Measurements from ENCODE around the gene TOMM40.

TOMM40 gene

DNA sequence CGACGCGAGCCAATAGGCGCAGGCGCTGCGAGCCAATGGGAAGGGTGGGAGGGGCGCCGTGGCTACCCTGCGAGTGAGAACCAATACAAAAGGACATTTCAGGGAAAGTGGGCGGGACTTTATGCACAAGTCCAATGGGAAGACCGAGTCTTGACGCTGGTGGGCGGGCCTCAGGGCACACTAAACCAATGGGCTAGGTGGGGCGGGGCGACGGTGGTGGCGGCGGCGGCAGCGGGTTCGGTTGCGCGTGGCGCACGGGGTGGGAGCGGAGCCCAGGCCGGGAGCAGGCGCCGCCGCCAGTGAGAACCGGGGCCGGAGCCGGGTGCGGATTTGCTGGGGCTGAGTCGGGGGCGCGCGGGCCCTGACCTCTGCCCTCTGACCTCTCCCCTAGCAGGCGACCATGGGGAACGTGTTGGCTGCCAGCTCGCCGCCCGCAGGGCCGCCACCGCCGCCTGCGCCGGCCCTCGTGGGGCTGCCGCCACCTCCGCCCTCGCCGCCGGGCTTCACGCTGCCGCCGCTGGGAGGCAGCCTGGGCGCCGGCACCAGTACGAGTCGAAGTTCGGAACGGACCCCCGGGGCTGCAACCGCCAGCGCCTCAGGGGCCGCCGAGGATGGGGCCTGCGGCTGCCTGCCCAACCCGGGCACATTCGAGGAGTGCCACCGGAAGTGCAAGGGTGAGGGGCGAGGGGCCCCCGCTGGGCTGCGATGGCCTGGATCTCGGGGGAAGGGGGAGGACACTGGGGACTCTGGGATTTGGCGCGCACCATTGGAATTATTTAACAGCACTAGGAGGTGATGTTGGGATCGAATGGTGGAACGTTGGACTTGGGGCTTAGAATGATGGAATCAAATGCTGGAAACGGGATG is at the start of gene TOMM40:
Gene TOMM40 (plus strand): TSS at position 239 of the 867 bp plus-strand sequence. CDS start 162 bp downstream, at position 401.
- Mint-ChIP-seq H3K4me1 (ENCODE audit: low read depth) (peaks cover 21% of the 10 kb centered on the region), H3K27ac (peak within 1 kb of the TSS; percentile 91), H3K4me3 (peak within 1 kb of the TSS; percentile 93), H3K9me3 (peaks cover 3% of the 10 kb centered on the region), H3K36me3 (ENCODE audit: low read depth) (peaks cover 29% of the 10 kb centered on the region), H3K27me3 (ENCODE audit: low read depth) (no peaks in the 10 kb centered on the region)

DNA sequence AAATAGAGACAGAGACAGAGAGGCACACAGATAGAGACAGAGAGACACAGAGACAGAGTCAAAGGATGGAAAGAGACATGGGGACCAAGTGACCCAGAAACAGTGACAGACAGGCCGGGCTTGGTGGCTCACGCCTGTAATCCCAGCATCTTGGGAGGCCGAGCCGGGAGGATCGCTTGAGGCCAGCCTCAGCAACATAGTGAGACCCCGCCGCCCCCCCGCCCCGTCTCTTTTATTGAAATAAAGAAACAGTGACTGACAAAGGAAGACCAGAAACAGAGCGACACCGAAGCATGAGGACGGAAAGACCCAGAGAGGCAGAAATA is 45.8 kb upstream of the TOMM40 start:
- Mint-ChIP-seq H3K4me3 (peak overlapping the region; percentile 85), H3K9me3 (no peaks in the 10 kb centered on the region), H3K36me3 (ENCODE audit: low read depth) (no peaks in the 10 kb centered on the region), H3K4me1 (ENCODE audit: low read depth) (peaks cover 15% of the 10 kb centered on the region), H3K27ac (peak overlapping the region; percentile 53), H3K27me3 (ENCODE audit: low read depth) (peaks cover 47% of the 10 kb centered on the region)

DNA sequence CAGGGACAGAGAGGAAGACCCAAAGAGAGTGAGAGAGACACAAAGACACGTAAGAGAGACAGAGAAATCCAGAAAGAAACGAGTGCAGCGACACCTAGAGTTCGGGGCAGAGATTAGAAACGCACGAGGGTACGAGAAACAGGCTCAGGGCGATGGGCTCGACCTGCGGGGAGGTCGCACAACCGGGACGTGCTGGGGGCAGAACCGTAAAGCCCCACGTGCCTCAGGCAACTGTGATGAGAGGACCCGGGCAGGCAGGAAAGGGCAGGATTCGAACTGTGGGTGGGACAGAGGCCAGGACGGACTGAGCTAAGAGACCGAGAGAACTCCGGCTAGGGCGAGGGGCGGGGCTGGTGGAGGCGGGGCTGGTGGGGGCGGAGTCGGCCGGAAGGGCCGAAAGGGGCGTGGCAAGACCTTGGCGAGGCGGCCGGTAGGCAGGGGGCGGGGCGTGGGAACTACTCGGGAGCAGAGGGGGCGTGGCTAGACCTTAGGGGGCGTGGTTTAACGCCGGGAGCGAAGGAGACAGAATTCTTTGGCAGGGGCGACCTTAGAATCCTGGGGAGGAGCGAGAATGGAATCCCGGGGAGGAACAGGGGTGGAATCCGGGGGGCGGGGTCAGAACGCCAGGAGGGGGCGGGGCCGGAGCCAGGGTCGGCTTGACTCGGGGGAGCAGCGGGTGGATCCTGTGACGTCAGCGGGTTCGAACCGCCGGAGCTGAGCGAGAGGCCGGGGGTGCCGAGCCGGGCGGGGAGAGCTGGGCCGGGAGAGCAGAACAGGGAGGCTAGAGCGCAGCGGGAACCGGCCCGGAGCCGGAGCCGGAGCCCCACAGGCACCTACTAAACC is 45.2 kb upstream of the TOMM40 start, which contains the start of gene NECTIN2:
Gene NECTIN2 (plus strand): TSS at position 686 of the 843 bp plus-strand sequence. CDS start 229 bp downstream, outside the sequence.
- Mint-ChIP-seq H3K27ac (peak within 1 kb of the TSS; percentile 53), H3K27me3 (ENCODE audit: low read depth) (peaks cover 47% of the 10 kb centered on the region), H3K4me3 (peak within 1 kb of the TSS; percentile 85), H3K9me3 (no peaks in the 10 kb centered on the region), H3K4me1 (ENCODE audit: low read depth) (peaks cover 15% of the 10 kb centered on the region), H3K36me3 (ENCODE audit: low read depth) (no peaks in the 10 kb centered on the region)

DNA sequence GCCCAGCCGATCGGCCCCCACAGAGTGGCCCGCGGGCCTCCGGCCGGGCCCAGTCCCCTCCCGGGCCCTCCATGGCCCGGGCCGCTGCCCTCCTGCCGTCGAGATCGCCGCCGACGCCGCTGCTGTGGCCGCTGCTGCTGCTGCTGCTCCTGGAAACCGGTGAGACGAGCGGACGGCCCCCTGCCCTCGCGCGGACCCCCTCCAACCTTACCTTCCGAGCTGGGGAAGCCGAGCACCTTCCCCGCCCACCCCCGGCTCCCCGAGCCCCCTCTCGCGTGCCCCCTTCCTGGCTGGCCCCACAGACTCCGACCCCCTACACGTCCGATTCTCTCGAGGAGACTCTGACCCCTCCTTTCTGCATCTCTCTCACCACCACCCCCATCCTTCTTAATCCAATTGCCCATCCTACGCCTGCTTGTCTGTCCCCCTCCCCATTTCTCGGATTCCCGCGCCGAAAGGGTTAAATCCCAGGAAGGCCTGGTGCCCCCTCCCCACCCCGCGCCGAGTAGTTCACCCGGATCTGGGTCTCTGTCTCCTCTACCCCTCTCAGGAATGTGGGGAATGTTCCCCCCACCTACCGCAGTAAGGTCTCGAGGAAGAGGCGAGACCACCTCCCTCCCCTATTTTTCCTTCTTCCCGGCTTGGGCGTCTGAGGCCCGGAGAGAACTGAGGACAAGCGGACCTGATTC is 44.5 kb upstream of the TOMM40 start:
- Mint-ChIP-seq H3K4me3 (peak overlapping the region; percentile 66), H3K27ac (peak overlapping the region; percentile 11), H3K9me3 (no peaks in the 10 kb centered on the region), H3K27me3 (ENCODE audit: low read depth) (peaks cover 47% of the 10 kb centered on the region), H3K4me1 (ENCODE audit: low read depth) (peaks cover 15% of the 10 kb centered on the region), H3K36me3 (ENCODE audit: low read depth) (no peaks in the 10 kb centered on the region)

DNA sequence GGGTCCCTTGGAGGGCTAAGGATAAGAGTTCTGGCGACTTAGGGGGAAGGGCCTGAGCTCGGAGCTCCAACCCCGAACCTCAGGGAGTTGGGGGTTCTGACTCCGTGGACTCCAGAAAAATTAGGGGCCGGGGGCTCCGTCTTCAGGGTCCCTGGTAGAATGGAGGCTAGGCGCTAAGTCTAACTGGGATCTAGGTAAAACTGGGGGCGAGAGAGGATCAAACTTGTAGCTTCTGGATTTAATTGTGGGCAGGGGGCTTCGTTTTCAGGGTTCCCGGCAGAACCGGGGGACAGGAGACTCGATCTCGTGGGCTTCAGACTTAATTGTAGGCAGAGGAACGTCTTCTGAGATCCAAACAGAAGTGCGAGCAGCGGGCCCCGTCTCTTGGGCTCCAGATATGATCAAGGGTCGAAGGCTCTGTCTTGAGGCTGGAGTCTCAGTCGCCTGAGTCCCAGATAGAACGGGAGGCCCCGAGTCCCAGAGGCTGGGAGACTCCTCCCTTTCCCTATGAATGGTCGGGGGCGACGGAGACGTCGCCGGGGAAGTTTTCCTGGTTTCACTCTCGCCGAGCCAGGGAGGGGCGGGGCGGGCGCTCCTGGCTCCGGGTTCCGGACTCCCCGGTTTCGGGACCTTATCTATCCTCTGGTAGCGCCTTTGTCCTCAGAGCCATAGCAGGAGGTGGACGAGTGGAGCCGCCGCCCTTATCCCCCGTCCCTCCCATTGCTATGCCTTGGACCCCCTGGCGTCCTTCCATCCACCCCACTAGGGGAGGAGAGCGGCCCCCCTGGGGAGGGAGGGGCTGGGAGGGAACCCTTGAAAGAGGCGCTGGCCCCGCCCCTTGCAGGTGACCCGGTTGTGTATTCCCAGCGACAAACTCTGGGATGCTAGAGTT is 43.7 kb upstream of the TOMM40 start:
- Mint-ChIP-seq H3K27ac (peak overlapping the region; percentile 4), H3K9me3 (no peaks in the 10 kb centered on the region), H3K4me1 (ENCODE audit: low read depth) (peaks cover 15% of the 10 kb centered on the region), H3K27me3 (ENCODE audit: low read depth) (peaks cover 47% of the 10 kb centered on the region), H3K36me3 (ENCODE audit: low read depth) (no peaks in the 10 kb centered on the region), H3K4me3 (peak overlapping the region; percentile 66)

DNA sequence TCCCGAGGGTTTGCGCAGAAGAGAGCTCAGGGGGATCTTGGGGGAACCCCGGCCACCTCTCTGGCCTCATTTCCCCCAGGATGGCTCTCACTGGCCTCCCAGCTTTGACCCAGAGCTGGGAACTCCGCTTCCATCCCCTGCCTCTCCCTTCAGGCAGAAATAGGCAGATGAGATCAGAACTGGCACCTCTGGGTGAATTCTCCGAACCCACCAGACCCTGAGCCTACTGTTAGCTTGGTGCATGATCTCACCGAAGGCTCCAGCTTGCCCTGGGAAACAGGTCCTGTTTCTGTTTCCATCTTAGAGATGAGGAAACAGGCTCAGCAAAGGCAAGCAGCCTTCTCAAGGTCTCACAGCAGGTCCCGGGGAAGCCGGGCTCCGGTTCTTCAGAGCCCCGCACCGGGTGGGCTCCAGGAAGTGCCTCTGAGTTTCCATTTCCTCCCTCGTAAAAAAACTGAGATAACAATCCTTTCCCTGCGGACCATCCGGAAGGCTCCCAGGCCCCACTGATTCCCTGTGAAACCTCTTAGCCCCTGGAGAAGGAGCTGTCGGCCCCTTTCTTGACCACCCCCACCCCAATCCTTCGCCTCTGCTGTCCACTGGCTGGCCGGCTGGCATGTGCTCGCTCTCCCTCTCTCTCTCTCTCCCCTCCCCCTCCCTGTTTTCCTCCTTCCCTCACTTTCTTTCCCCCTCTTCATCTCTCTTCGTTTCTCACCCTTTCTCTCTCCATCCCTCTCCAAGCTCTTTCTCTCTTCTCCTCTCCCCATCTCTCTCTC is 42.8 kb upstream of the TOMM40 start:
- H3K4me1 Mint-ChIP-seq (ENCODE audit: low read depth): peaks cover 15% of the 10 kb centered on the region
- H3K27ac Mint-ChIP-seq: no peak overlapping the region
- H3K36me3 Mint-ChIP-seq (ENCODE audit: low read depth): no peaks in the 10 kb centered on the region
- peak overlapping the region; percentile 52 for H3K4me3 Mint-ChIP-seq
- peaks cover 47% of the 10 kb centered on the region for H3K27me3 Mint-ChIP-seq (ENCODE audit: low read depth)
- no peaks in the 10 kb centered on the region for H3K9me3 Mint-ChIP-seq

DNA sequence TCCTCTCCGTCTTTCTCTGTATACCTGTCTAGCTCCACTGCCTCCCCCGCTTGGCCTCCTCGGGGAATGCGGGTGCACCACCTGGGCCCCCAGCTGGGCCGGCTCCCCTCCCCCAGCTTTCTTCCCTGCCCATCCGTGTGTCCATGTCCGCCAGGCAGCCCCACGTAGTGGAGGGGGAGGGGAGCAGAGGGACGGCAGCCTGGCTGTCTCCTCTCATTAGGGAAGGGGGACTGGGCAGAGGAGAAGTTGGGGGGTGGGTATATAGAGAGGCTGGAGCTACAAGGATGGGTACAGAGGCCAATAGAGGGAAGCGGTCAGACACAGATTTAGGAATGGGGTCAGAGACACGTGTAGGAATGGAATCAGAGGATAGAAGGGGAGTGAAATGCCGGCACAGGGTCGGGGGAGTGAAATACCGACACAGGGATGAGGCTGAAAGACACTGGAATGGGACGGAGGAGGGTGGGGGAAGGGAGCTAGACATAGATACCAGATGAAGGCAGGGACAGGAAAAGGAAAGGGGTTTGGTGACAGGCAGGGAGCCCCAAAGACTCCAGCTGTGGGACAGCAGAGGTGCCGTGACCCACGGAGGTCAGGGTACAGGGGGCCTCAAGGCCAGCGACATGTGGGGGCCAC is 42.1 kb upstream of the TOMM40 start:
- Mint-ChIP-seq H3K36me3 (ENCODE audit: low read depth) (no peaks in the 10 kb centered on the region), H3K9me3 (no peaks in the 10 kb centered on the region), H3K4me3 (peak overlapping the region; percentile 52), H3K4me1 (ENCODE audit: low read depth) (peaks cover 15% of the 10 kb centered on the region), H3K27me3 (ENCODE audit: low read depth) (peaks cover 47% of the 10 kb centered on the region), H3K27ac (no peak overlapping the region)

DNA sequence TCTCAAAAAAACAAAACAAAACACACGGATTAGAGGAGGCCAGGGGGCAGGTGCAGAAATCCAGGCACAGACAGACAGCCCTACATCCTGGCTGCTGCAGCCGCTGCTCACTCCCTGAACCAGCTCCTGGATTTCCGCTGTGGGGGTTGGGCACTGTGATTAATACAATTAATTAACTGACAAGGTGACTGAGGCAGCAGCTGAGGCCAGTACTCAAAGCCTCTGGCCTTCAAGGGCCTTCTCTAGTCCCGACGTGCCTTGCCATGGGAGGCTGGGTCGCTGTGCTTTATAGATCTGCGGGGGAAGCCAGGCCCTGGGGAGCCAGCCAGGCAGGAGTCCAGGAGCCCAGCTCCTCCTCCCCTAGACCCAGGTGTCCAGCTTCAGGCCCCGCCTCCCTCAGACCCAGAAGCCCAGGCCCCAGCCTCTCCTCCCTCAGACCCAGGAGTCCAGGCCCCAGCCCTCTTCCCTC is 40.4 kb upstream of the TOMM40 start:
- no peaks in the 10 kb centered on the region for H3K36me3 Mint-ChIP-seq (ENCODE audit: low read depth)
- no peak overlapping the region for H3K27ac Mint-ChIP-seq
- H3K4me3 Mint-ChIP-seq: no peak overlapping the region
- H3K9me3 Mint-ChIP-seq: no peaks in the 10 kb centered on the region
- peaks cover 8% of the 10 kb centered on the region for H3K4me1 Mint-ChIP-seq (ENCODE audit: low read depth)
- H3K27me3 Mint-ChIP-seq (ENCODE audit: low read depth): peaks cover 38% of the 10 kb centered on the region

DNA sequence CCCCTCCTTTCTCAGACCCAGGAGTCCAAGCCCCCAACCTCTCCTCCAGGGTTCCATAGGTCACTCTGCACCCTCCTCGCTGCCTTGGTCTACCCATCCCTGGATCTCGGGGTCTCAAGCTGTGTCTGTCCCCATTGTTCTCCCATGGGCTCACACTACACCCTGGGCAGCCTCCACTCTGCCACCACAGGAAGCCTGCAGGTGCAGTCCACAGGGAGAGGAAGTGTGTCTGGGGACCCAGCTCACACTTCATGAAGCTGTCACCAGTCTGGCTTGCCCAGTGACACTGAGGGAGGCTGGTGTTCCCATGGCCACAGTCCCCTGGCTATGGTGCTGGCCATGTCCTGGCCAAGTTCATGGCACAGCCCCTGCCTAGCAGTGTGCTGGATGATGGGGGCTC is 39.6 kb upstream of the TOMM40 start:
- Mint-ChIP-seq H3K27ac (no peak overlapping the region), H3K27me3 (ENCODE audit: low read depth) (peaks cover 33% of the 10 kb centered on the region), H3K4me3 (no peak overlapping the region), H3K36me3 (ENCODE audit: low read depth) (no peaks in the 10 kb centered on the region), H3K9me3 (no peaks in the 10 kb centered on the region), H3K4me1 (ENCODE audit: low read depth) (peaks cover 10% of the 10 kb centered on the region)

DNA sequence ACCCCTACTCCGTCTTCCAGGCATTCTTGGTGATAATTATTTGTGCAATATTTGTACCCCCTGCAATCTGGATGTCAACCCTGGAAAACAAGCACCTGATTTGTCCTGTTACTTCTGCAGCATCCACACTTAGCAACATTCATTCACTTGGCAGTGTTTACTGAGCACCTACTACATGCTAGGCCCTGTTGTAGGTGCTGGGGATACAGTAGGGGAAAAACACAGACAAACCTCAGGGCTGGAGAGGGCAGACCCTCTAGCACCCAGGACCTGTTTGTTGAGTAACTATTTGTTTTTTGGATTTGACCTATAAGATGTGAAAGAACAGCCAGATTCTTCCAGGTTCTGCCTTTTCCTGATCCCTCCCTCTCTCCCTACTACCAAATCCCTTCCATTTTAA is 35.4 kb upstream of the TOMM40 start:
- H3K4me3 Mint-ChIP-seq: no peak overlapping the region
- no peaks in the 10 kb centered on the region for H3K9me3 Mint-ChIP-seq
- H3K27ac Mint-ChIP-seq: no peak overlapping the region

DNA sequence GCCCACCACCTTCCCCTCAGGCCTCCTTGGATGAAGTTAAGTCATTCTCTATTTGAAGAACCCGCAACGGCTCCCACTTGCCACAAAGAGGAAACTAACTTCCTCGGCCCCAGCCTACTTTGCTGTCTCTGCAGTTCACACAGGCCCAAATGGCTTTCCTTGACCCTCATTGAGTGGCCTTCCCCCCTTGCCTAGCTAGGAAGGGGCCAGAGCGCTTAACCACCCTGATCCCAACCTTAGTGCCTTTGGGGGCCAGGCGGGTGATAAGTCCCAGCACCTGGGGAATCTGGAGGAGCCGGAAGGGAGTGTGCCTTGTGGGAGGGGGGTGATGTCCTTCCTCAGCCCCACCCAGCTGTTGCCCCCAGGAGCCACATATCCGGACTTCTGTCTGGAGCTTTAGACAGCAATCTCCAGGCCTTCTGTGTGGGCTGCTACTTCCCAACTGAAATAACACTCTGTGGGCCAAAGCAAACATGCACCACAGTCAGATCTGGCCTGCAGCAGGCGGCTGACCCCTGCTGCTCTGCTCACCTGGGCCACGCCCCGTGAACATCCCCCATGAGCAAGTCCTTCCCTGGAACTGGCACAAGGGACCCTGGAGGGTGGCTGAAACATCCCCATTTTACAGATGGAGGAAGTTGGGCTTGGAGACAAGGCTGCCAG is 34.5 kb upstream of the TOMM40 start:
- Mint-ChIP-seq H3K36me3 (ENCODE audit: low read depth) (no peaks in the 10 kb centered on the region), H3K4me1 (ENCODE audit: low read depth) (peaks cover 3% of the 10 kb centered on the region), H3K27ac (no peak overlapping the region), H3K9me3 (no peaks in the 10 kb centered on the region), H3K27me3 (ENCODE audit: low read depth) (no peaks in the 10 kb centered on the region), H3K4me3 (no peak overlapping the region)

More for the DNA sequence above, 35.4 kb upstream of the TOMM40 start:
- H3K36me3 Mint-ChIP-seq (ENCODE audit: low read depth): no peaks in the 10 kb centered on the region
- H3K4me1 Mint-ChIP-seq (ENCODE audit: low read depth): peaks cover 3% of the 10 kb centered on the region
- H3K27me3 Mint-ChIP-seq (ENCODE audit: low read depth): no peaks in the 10 kb centered on the region

DNA sequence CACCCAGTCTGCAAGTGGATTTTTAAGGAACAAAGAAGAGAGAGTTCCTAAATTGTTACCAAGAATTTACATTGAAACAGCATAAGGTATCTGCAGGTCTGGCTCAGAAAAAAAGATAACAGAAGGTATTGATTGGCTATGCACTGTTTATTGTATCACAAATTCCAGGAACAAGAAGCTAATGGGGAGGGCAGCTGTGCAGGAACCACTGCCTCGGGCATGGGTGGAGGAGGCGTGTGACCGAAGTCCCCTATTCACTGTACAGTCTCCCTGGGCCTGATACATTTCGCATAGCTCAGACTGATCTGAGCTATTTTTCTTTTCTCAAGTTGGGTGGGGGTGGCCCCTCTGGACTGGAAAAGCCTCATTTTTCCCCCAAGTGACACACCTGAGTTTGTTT is 33.2 kb upstream of the TOMM40 start:
- Mint-ChIP-seq H3K36me3 (ENCODE audit: low read depth) (no peaks in the 10 kb centered on the region), H3K4me3 (no peak overlapping the region), H3K4me1 (ENCODE audit: low read depth) (peaks cover 3% of the 10 kb centered on the region), H3K27me3 (ENCODE audit: low read depth) (no peaks in the 10 kb centered on the region), H3K9me3 (no peaks in the 10 kb centered on the region), H3K27ac (no peak overlapping the region)

Measured in T-helper 1 cell treated with Interleukin-12 subunit alpha and Interleukin-12 subunit beta and Interleukin-4 antibody, amounts not matched to agents 30 μg/mL and 1 μg/mL, for 36 hours (primary cell).